WERI-Rb-1 (cell line): ENCODE results near the gene IST1.
A peak's percentile ranks its signal among the peaks of the same experiment; 100 is the strongest.

ENCODE experiments used
- DNase-seq: peaks from one replicate; pipeline ENCODE4 v3.0.0-alpha.2; 2020
- H3K27ac ChIP-seq: fragments of 250-450 bp; sonication (Bioruptor Pico); 2 replicates; pipeline ENCODE4 v1.5.1; 2020; ENCODE audit warnings: mild to moderate bottlenecking, moderate library complexity
- H3K27me3 ChIP-seq: fragments of 250-450 bp; sonication (Bioruptor Pico); 2 replicates; pipeline ENCODE4 v1.5.1; 2021; ENCODE audit warnings: mild to moderate bottlenecking, low read depth, moderate library complexity; ENCODE audit not compliant: insufficient read depth, severe bottlenecking
- H3K36me3 ChIP-seq: fragments of 250-450 bp; sonication (Bioruptor Pico); 2 replicates; pipeline ENCODE4 v1.5.1; 2020; ENCODE audit warnings: mild to moderate bottlenecking, moderate library complexity
- H3K4me3 ChIP-seq: 2 replicates; pipeline ENCODE4 v1.5.1; 2011; ENCODE audit warnings: low read depth, mild to moderate bottlenecking, control low read depth, low read length
- H3K9me3 ChIP-seq: fragments of 250-450 bp; sonication (Bioruptor Pico); 2 replicates; pipeline ENCODE4 v1.5.1; 2021; ENCODE audit warnings: mild to moderate bottlenecking, moderate library complexity; ENCODE audit not compliant: severe bottlenecking
- TF ChIP-seq, protein P1 (sequence below): IDR thresholded peaks from 2 replicates; pipeline ENCODE4 v1.5.1; 2011; ENCODE audit warnings: low read depth, mild to moderate bottlenecking, control low read depth, inconsistent platforms, low read length

IST1 gene

DNA sequence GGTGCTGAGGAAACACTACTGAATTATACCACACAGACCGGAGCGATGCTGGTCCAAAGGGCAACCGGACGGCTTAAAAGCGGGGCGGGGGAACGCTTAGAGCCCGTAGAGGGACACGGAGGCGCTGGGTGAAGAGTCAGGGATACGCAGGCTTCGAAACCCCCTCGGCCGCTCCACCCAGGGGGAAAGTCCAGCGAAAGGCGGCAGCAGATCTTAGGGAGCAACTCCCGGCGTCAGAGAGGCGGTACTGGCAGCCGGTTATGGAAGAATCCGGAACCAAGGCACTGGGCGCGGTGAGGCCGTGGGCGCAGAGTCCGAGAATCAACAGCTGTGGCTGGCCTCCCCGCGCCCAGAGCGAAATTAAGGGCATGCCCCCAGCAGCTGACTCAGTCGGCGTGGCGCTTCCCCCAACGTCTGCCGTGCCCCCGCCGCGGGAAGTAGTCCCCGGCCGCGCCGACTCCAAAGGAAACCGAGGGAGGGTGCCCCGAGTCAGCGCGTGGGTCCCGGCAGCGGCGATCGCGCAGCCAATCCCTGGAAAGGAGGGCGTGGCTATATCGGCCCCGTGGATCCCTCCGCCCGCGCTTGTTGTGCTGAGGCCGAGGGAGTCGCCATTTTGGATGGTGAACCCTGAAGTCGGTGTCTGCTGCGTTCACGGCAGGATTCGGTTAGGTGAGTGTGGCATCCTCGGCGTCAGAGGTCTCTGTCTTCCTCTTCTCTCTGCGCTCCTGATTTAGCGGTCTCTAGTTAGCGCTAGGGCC, at the start of gene IST1:
TSS of gene IST1 (plus strand) at position 611 of the 758 bp plus-strand sequence. CDS start 20,110 bp downstream, outside the sequence.
- Histone ChIP-seq H3K4me3 (peak within 1 kb of the TSS; percentile 99), H3K36me3 (peaks cover 14% of the 10 kb centered on the region), H3K9me3 (no peaks in the 10 kb centered on the region), H3K27me3 (no peaks in the 10 kb centered on the region), H3K27ac (peak within 1 kb of the TSS; percentile 94)
- TF ChIP-seq, protein P1, sequence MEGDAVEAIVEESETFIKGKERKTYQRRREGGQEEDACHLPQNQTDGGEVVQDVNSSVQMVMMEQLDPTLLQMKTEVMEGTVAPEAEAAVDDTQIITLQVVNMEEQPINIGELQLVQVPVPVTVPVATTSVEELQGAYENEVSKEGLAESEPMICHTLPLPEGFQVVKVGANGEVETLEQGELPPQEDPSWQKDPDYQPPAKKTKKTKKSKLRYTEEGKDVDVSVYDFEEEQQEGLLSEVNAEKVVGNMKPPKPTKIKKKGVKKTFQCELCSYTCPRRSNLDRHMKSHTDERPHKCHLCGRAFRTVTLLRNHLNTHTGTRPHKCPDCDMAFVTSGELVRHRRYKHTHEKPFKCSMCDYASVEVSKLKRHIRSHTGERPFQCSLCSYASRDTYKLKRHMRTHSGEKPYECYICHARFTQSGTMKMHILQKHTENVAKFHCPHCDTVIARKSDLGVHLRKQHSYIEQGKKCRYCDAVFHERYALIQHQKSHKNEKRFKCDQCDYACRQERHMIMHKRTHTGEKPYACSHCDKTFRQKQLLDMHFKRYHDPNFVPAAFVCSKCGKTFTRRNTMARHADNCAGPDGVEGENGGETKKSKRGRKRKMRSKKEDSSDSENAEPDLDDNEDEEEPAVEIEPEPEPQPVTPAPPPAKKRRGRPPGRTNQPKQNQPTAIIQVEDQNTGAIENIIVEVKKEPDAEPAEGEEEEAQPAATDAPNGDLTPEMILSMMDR, result no peak
- peak; percentile 98 for DNase-seq

GRCh38 chr16:71845639-71846430, 49.5 kb upstream of the IST1 start, which contains the start of gene ATXN1L:
Gene ATXN1L (plus strand): TSS chr16:71845976. CDS start chr16:71849741, 3,765 bp downstream.
- no peaks in the 10 kb centered on the region for H3K27me3 ChIP-seq
- H3K4me3 ChIP-seq, result peak within 1 kb of the TSS; percentile 88
- TF ChIP-seq, protein P1, result no peak
- DNase-seq, result peak; percentile 90
- no peaks in the 10 kb centered on the region for H3K9me3 ChIP-seq
- peaks cover 29% of the 10 kb centered on the region for H3K36me3 ChIP-seq
- H3K27ac ChIP-seq, result peak within 1 kb of the TSS; percentile 79

DNA sequence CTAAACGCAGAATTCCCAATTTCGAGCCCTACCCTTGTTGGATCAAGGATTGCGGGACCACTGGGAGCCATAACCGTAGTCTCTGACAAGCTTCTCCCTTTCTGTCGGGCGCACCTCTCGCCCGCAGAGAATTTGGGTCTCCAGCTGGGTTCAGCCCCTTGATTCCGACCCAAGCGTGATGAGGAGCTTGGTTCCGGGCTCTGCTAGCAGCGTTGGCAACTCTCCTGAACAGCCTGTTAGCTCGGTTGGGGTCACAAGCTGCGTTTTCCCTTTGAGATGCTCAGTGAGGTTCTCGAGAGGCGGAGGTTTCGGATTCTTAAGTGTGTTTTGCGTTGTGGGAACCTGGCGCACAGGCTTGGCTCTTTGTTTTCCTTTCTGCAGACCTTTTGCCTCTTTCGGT, 48.9 kb upstream of the IST1 start:
- H3K36me3 ChIP-seq, result peaks cover 35% of the 10 kb centered on the region
- H3K4me3 ChIP-seq, result peak overlapping the region; percentile 88
- TF ChIP-seq, protein P1, result no peak
- no peaks in the 10 kb centered on the region for H3K27me3 ChIP-seq
- H3K27ac ChIP-seq, result peak overlapping the region; percentile 79; the same call in 1 of the 2 replicates
- no peak for DNase-seq
- no peaks in the 10 kb centered on the region for H3K9me3 ChIP-seq

- TF ChIP-seq, protein P1, result no peak
- Histone ChIP-seq H3K27me3 (no peaks in the 10 kb centered on the region), H3K4me3 (peak overlapping the region; percentile 88), H3K27ac (no peak overlapping the region), H3K9me3 (no peaks in the 10 kb centered on the region), H3K36me3 (peaks cover 35% of the 10 kb centered on the region)
- no peak for DNase-seq
Observed at GRCh38 chr16:71847096-71847495, 48.2 kb upstream of the IST1 start.

DNA sequence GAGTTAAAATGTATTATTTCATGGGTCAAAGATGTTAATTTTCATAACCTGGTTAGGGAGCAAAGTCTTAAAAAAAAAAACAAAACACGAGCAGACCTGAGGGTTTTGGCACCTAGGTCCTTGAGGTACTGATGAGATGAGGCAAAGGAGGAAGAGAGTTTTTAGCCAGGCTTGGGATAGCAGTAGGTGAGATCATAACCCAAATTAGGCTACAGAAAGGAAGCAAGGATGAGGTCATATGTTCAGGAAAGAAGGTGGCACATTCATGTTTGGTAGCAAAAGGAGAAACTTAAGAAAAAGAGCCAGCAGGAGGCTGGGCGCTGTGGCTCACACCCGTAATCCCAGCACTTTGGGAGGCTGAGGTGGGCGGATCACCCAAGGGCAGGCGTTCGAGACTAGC, 46.7 kb upstream of the IST1 start:
- TF ChIP-seq, protein P1, result no peak

More for the DNA sequence above, 46.7 kb upstream of the IST1 start:
- H3K4me3 ChIP-seq, result no peak overlapping the region
- no peaks in the 10 kb centered on the region for H3K9me3 ChIP-seq
- no peak for DNase-seq
- no peak overlapping the region for H3K27ac ChIP-seq
- peaks cover 39% of the 10 kb centered on the region for H3K36me3 ChIP-seq
- H3K27me3 ChIP-seq, result no peaks in the 10 kb centered on the region
